GM18499 (cell line): Measurements from ENCODE around the gene METTL1.

Source experiments
- ATAC-seq: cut with Tn5 transposase; IDR thresholded peaks from one replicate; pipeline ENCODE4 v1.9.1; 2021; ENCODE audit warnings: moderate number of reproducible peaks; ENCODE audit not compliant: insufficient read depth, unreplicated experiment

METTL1 gene

GRCh38 chr12:57740656-57741412 lies 31.1 kb downstream of the METTL1 start:
- peak; percentile 39 for ATAC-seq

- no peak for ATAC-seq
Observed at GRCh38 chr12:57739914-57740538, 31.9 kb downstream of the METTL1 start.

GRCh38 chr12:57739387-57739786 lies 32.5 kb downstream of the METTL1 start:
- ATAC-seq: no peak

GRCh38 chr12:57738661-57739237 lies 33.2 kb downstream of the METTL1 start, which contains the start of gene AGAP2:
AGAP2 (minus strand) TSS chr12:57738742; CDS start chr12:57738246, 496 bp downstream.
- no peak for ATAC-seq

GRCh38 chr12:57737467-57738460 lies 34.1 kb downstream of the METTL1 start:
- ATAC-seq: no peak

GRCh38 chr12:57736741-57737466 lies 35.0 kb downstream of the METTL1 start:
- ATAC-seq: no peak

- no peak for ATAC-seq
Observed at GRCh38 chr12:57735952-57736740, 35.8 kb downstream of the METTL1 start.

GRCh38 chr12:57735198-57735855 lies 36.6 kb downstream of the METTL1 start:
- ATAC-seq: no peak

GRCh38 chr12:57734591-57734990 lies 37.3 kb downstream of the METTL1 start:
- no peak for ATAC-seq

- no peak for ATAC-seq
Observed at GRCh38 chr12:57733928-57734327, 38.0 kb downstream of the METTL1 start.

- no peak for ATAC-seq
Observed at GRCh38 chr12:57732726-57733593, 38.9 kb downstream of the METTL1 start.

GRCh38 chr12:57732270-57732669 lies 39.6 kb downstream of the METTL1 start:
- ATAC-seq: no peak

- ATAC-seq: no peak
Observed at GRCh38 chr12:57731411-57732080, 40.4 kb downstream of the METTL1 start.

- no peak for ATAC-seq
Observed at GRCh38 chr12:57730336-57731067, 41.4 kb downstream of the METTL1 start.

- no peak for ATAC-seq
Observed at GRCh38 chr12:57729321-57729844, 42.5 kb downstream of the METTL1 start.
